Astrocyte of the cerebellum (primary cell): Measurements from ENCODE around the gene ZBTB2.

Source experiments
- DNase-seq: peaks from one replicate; pipeline ENCODE4 v3.0.0-alpha.2; 2011; ENCODE audit warnings: low read depth
- H3K4me3 ChIP-seq: 2 replicates; pipeline ENCODE4 v1.5.1; 2011; ENCODE audit warnings: mild to moderate bottlenecking, low read depth, low read length, moderate library complexity
- in situ Hi-C: cut with HindIII; loops from 2 replicates; pipeline ENCODE4 v1.10.0; 2017; ENCODE audit warnings: low sequenced_read_pairs
- TF ChIP-seq, protein P1 (sequence below): IDR thresholded peaks from 2 replicates; pipeline ENCODE4 v1.5.1; 2012; ENCODE audit warnings: low read length, low read depth, moderate library complexity, mild to moderate bottlenecking; ENCODE audit errors: missing control alignments

ZBTB2 gene

GRCh38 chr6:151339369-151339768 is 52.0 kb downstream of the ZBTB2 start:
- no peak for DNase-seq
- no peak overlapping the region for H3K4me3 ChIP-seq
- TF ChIP-seq, protein P1, sequence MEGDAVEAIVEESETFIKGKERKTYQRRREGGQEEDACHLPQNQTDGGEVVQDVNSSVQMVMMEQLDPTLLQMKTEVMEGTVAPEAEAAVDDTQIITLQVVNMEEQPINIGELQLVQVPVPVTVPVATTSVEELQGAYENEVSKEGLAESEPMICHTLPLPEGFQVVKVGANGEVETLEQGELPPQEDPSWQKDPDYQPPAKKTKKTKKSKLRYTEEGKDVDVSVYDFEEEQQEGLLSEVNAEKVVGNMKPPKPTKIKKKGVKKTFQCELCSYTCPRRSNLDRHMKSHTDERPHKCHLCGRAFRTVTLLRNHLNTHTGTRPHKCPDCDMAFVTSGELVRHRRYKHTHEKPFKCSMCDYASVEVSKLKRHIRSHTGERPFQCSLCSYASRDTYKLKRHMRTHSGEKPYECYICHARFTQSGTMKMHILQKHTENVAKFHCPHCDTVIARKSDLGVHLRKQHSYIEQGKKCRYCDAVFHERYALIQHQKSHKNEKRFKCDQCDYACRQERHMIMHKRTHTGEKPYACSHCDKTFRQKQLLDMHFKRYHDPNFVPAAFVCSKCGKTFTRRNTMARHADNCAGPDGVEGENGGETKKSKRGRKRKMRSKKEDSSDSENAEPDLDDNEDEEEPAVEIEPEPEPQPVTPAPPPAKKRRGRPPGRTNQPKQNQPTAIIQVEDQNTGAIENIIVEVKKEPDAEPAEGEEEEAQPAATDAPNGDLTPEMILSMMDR = no peak
- in situ Hi-C loops = no loop called here

- no peak for DNase-seq
- in situ Hi-C loops = no loop called here
- TF ChIP-seq, protein P1 = no peak
- H3K4me3 ChIP-seq = no peak overlapping the region
These were observed 52.6 kb downstream of the ZBTB2 start for GRCh38 chr6:151338651-151339200.

GRCh38 chr6:151335930-151336329 is 55.4 kb downstream of the ZBTB2 start:
- TF ChIP-seq, protein P1 = no peak
- DNase-seq = no peak
- in situ Hi-C loops = no loop called here
- no peak overlapping the region for H3K4me3 ChIP-seq

DNA sequence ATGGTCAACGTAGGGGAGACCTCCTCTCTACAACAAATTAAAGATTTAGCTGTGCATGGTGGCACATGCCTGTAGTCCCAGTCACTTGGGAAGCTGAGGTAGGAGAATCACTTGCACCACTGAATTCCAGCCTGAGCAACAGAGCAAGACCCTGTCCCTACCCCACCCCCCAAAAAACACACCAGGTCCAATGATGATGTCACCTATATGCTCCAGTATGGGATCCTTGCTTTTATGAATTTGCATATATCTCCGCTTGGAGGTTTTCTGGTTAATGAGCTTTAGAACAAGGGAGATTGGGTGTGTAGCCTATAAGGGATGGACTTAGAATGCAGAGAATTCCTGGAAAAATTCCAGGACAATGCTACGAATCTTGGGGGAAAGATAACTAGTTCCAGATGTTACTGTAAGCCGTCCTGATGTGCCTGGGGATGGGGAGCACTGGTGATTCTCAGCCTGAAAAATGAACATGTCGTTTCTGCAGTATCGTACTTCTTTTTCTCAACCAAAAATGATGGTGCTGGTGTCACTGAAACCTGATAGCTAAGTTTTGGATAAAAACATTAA is 61.1 kb downstream of the ZBTB2 start:
- DNase-seq = peak; percentile 35
- no peak overlapping the region for H3K4me3 ChIP-seq
- TF ChIP-seq, protein P1 = no peak
- in situ Hi-C loops = no loop called here

DNA sequence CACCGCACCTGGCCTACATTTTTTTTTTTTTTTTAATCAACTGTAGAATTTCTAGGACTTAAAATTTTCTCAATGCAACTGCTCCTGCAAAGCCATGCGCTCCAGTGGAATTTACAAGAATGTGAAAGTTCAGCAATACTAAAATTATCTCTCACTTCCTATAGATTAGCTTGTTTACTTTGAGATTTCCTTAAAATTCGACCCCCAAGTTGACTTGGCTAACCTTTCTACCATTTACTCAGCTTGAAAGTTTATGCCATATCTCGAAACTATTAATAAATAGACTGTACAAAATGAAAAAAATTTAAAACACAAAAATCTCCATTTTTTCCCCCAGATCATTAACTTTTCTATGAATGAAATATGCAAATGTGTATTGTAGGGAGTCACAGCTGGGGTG is 64.3 kb downstream of the ZBTB2 start:
- TF ChIP-seq, protein P1 = no peak
- in situ Hi-C loops = no loop called here
- no peak for DNase-seq
- H3K4me3 ChIP-seq = no peak overlapping the region

DNA sequence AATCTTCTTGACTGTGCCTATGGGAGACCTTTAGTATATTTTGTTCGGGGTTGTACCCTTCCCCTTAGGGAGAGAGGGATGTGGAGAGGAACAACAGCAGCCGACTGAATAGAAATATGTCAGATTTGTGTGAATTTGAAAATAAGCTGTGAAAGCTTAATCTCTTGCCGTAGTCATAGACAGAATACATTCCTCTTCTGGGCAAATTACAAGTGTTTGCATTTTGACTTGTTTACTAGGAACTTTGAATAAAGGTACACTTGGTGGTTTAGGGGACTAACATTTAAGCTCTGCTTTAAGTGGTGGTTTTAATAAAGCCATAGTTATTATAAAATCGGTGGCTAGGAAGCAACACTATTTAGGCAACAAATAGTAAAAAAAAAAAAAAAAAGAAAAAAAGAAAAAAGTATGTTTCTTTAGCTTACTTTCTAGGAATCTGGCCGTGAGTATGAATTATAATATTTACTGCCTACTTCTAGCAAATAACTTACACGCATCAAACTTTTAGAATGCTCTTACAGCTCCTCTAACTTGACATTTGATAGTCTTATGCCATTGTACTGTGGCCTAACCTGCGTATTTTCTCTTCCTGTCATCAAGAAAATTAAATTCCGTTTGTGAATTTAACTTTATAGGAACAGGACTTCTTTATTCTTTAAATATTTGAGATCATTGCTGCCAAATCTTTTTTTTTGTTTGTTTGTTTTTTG is 65.1 kb downstream of the ZBTB2 start:
- H3K4me3 ChIP-seq = peak overlapping the region; percentile 58
- in situ Hi-C loops = no loop called here
- TF ChIP-seq, protein P1 = no peak
- DNase-seq = no peak
